ENCODE measurements around the gene ZNF606.
A peak's percentile ranks its signal among the peaks of the same experiment; 100 is the strongest.

The ZNF606 gene
- total RNA-seq, result 6.0 to 17.8 reads per million in 2 experiments

DNA sequence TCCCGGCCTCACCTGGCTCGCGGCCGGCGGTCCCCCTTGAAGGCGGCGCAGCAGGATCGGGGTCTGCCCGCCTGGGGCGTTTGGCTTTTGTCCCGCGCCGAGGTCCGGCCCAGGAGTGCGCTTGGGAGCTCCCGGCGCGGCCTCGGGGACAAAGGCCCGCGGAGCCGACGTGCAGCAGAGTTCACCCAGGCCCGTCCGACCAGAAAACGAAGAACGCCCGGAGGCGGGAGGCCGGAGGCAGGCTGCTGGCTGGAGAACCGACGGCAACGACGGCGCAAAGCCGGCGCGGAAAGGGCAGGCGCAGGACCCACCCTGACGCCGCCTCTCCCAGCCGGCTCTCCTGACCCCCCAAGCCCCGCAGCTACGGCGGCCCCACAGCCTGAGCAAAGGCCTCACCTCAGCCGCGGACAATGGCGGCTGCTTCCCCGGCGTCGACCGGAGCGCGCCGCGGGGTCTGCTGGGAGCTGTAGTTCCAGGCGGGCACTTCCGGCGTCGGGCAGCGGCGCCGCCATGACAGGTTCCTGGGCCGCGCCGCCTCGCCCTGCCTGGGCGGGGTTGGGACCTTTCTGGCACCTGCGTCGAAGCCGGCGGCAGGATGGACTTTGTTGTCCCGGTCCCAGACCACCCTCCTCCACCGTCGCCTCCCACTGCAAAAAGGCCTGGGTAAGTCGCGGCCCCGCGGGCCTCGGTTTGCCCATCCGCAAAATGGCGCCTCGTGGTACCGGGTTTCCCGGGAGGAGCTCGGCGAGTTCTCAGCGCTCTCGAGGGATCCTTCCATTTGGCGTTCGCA lies at the start of gene ZNF606:
Gene ZNF606 (minus strand): TSS at position 437 of the 790 bp plus-strand sequence. CDS start 1,501 bp downstream, outside the sequence.
- peak; percentile 78 for DNase-seq (ENCODE audit: low read depth)

DNA sequence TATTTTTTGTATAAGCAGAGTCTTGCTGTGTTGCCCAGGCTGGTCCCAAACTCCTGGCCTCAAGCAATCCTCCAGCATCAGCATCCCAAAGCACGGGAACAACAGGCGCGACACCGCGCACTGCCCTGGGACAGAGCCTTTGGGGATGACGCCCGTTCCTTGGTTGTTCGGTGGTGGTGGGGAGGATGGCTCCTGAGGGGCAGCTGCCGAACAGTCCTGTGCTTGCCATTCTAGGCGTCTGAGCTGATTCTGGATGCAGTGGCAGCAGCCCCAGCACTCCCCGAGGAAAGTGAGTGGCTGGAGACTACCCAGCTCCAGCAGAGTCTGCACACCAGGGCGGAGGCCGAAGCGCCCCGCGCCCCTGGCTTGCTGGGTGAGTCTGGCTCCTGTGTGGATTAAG lies 49.6 kb upstream of the ZNF606 start:
- no peak for DNase-seq (ENCODE audit: low read depth)

DNA sequence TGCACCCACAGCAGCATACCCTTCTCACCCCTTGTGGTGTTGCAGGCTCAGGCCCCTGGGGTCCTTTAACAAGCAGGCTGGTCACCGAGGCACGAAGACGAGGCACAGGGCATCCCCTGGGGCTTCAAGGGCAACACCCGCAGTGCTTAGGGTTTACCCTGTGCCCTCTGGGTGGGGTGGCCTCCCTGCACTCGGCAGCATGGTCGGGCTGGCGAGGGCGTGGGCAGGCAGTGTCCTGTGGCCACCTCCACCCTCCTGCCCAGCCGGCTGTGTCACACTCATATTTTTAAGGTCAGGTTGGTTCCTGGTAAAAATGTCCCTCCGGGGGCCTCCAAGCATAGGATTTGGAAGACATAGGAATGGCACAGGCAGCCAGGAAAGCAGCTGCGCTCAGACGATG lies 45.1 kb upstream of the ZNF606 start:
- no peak for DNase-seq (ENCODE audit: low read depth)

DNA sequence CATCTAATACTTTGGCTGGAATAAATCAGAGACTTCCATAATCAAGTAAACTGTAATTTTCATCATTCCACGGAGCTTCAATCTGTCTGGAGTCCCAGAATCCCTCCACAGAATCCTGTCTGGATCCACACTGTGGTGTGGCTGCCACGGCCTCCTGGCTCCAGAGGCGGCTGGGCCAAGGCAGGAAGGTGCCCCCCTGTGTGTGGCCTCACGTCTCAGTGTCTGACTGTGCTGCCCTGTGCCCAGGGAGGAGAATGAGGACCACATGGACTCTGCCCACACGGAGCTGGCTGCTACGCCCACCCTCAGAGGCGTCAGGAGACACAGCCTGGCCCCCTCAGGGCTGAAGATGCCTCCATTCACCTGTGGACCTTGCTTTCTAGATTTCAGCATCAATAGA lies 44.2 kb upstream of the ZNF606 start:
- no peak for DNase-seq (ENCODE audit: low read depth)

DNA sequence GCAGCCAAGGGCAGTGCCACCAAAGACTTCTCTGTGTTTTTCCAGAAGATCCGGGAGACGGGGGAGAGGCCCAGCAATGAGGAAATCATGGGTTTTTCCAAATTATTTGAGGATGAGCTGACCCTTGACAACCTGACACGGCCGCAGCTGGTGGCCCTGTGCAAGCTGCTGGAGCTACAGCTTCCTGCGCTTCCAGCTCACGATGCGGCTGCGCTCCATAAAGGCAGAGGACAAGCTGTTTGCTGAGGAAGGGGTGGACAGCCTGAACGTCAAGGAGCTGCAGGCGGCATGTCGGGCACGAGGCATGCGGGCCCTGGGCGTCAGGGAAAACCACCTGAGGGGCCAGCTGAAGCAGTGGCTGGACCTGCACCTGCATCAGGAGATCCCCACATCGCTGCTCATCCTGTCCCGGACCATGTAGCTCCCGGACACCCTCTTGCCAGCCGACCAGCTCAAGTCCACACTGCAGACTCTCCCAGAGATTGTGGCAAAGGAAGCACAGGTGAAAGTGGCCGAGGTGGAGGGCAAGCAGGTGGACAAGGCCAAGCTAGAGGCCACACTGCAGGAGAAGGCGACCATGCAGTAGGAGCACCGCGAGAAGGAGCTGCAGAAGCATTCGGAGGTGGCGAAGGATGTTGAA lies 42.9 kb upstream of the ZNF606 start:
- DNase-seq (ENCODE audit: low read depth), result no peak

DNA sequence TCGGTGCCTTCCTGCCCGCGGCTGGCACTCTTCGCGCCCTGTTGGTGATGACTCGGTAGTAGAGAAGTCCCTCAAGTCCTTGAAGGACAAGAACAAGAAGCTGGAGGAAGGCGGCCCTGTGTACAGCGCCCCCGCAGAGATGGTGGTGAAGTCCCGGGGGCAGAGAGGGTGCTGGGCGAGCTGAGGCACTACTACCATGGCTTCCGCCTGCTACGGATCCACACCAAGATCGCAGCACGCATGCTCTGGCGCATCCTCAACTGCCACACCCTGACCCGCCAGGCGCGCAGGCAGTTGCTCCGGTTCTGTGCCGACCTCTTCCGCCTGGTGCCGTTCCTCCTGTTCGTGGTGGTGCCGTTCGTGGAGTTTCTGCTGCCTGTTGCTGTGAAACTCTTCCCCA lies 42.3 kb upstream of the ZNF606 start:
- no peak for DNase-seq (ENCODE audit: low read depth)

DNA sequence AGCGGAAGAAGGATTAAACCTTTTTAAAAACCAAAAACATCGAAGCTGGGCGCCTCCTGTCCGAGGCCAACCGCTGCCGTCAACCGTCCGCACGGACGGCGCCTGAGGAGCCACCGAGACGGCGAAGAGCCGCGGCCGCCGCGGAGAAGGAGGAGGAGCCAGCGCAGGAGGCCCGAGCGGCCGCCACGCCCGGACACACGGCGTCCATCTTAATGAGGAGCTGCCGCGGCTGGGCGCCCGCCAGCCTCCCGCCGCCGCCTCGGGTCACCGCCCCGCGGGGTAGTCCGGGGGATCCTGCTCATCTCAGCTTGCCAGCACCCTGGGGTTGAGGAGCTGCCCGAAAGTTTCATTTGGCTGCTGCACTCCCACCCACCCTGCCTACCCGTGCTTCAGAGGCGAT lies 41.8 kb upstream of the ZNF606 start:
- no peak for DNase-seq (ENCODE audit: low read depth)

DNA sequence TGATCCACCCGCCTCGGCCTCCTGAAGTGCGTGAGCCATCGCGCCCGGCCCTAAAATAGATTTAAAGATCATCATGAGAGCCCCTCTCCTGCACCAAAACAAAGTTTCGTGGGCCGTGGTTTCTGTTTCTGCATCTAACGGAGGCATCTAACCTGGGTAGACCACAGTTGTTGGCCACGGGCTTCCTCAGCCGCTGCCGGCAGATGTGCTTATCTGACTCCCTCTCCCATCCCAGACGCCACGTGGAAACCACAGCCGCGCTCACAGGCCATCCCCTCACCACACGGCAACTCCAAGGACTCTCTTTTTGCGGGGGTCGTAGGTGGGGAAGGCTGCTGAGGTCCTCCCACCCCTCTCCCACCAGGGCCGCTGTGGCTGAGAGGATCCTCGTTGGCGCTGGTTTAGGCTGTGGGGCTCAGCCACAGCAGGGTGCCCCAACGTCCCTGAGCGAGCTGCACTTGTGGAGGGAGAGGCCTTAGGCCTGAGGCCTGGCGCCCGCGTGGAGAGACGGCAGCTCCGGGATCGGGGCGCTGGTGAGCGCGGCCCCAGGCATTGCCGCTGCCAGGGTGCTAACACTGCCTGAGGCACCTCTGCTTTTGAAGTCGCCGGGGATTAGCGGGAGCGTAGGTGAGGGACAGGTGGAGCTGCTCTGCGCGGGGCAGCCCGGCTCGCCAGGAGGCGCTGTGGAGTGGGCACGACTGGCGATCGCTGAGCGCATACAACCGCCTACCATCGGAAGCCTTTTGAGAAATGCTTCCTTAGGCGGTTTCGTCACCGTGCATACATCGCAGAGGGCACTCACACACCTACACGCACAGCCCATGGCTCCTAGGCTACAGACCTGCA lies 40.1 kb upstream of the ZNF606 start:
- no peak for DNase-seq (ENCODE audit: low read depth)

DNA sequence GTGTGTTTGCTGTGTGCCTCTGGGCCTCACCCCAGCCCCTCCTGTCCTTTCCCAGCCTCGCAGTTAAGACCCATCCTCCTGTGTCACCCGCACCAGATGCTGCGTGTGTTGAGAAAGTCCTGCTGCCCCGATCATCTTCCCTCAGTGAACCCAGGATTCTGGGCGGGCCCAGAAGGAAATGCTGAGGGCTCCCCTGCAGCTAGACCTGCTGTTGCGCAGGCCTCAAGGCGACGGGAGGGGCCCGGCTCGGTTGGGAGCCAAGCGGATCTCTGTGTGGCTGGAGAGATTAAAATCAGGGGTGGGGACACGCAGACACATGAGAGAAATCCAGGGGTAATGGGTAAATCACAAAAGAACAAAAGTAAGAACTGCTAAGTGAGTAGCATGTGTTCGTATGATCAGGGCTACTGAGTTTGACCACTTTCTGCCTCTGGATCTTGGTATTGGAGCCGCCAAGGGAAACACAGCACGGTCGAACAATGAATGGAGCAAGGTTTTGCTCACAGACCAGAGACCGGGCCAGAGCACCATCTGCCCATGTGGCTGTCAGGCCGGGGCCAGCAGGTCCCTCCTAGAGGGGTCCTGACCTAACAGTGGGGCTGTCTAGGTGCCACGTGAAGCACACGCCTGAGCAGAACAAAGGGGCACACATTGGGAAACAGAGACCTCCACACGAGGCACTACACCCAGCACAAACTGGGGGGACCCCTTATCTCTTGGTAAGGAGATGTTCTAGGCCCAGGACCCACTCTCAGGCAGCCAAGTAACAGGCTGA lies 38.3 kb upstream of the ZNF606 start:
- no peak for DNase-seq (ENCODE audit: low read depth)

DNA sequence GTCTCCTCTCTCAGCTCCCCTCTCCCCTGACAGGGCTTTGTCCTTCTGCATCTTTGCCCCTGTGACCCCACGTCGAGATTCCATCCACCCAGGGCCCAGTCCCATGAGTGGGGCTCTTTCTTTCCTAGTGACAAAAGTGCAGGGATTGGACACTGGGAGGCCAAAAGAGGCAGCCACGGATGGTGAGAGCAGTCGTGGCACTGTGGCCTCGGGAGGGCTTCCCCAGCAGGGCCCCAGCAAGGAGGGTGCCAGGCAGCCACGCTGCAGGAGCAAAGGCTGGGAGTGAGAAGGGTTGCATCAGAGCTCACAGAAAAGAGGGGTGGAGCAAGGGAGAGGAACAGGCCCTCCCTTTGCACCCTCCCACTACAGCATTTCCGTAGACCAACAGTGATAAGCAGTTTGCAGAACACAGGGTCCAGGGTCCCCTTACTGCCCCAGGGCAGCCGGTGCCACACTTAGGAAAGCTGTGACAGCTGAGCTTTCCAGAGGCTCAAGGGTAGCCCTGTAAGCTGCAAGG lies 36.1 kb upstream of the ZNF606 start:
- no peak for DNase-seq (ENCODE audit: low read depth)

DNA sequence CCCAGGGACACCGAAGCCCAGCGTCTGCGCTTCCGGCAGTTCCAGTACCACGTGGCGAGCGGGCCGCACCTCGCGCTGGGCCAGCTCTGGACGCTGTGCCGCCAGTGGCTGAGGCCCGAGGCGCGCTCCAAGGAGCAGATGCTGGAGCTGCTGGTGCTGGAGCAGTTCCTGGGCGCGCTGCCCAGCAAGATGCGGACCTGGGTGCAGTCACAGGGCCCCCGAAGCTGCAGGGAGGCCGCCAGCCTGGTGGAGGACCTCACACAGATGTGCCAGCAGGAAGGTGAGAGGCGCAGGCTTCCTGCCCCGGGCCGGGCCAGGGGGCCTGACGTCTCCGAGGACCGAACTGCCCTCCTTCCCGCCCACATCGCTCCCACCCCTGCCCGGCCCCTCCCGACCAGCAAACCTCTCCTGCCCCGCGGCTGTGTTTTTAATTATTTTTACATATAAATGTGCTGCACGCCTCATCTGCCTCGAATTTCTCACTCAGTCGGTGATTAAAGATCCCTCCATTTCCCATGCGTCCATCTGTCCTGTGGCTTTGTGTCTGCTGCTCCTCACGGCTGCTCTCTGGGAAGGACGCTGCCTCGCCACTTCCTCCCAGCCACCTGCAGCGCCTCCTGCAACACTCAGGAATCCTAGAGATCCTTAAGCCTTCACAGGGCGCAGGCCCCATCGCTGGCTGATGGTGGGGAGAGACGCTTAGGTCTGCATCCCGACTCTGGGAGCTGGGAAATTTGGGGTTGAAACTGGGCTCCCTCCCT lies 35.5 kb upstream of the ZNF606 start:
- no peak for DNase-seq (ENCODE audit: low read depth)

DNA sequence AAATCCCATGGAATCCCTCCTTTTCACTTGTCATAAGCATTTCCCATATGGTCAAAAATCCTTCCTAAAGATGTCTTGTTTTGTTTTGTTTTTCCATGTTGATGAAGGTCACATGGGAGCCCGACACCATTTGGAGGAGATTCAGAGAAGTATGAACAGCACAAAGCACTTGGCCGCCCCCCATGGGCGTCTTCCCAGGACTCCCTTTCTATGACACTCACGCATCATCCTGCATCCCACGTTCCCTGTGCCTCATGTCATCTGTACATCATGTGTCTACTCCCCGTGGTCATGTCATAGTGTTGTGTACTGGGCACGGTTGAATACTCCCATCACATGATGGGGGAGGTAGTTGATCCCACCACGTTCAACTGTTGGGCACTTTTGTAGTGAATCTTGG lies 33.2 kb upstream of the ZNF606 start:
- DNase-seq (ENCODE audit: low read depth), result no peak

DNA sequence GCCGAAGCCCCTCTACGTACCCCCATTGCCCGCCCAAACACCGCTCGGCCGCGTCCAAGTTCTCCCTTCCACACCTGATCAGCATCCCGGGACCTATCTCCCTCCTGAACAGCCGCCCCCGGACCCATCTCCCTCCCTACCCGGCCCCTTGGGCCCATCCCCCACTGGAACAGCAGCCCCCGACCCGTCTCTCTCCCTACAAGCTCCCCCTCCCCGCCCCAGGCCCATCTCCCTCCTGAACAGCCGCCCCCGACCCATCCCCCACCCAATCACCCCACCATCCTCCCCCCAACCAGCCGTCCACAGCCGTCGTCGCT lies 31.8 kb upstream of the ZNF606 start:
- DNase-seq (ENCODE audit: low read depth), result no peak

DNA sequence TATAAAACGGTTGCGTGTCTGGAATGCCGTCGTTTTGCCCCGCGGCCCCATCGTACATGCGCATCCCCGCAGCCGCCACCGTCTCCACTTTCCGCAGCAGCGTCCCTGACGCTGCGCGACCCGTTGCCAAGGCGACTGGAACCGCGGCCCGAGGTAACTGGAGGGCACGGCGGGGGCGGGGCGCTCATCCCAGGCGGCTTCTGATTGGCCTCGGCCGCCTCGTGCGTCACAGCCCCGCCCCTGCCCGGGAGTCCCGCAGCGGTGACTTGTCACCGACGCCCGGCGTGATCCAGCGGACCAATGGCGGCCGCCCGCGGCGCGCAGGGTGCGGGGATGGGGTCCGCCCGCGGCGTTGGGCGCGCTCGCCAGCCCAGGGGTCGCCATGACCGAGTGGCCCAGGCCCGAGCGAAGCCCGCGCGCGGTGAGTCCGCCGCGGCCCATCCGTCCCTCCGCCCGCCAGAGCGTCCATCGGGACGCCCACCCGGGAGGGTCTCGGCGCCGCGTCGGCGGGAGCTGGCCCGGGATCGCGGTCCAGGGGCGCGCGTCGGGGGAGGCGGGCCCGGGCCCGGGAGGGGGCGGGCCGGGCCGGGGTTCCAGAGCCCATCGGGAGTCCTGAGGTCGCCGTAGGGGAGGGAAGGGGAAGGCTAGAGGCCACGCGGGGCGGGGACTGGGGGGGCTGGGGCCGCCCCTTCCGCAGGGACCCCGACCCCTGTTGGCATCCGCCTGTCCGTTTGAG lies 31.3 kb upstream of the ZNF606 start, which contains the start of gene ZSCAN1:
Gene ZSCAN1 (plus strand): TSS at position 285 of the 736 bp plus-strand sequence. CDS start 3,812 bp downstream, outside the sequence.
- no peak for DNase-seq (ENCODE audit: low read depth)

DNA sequence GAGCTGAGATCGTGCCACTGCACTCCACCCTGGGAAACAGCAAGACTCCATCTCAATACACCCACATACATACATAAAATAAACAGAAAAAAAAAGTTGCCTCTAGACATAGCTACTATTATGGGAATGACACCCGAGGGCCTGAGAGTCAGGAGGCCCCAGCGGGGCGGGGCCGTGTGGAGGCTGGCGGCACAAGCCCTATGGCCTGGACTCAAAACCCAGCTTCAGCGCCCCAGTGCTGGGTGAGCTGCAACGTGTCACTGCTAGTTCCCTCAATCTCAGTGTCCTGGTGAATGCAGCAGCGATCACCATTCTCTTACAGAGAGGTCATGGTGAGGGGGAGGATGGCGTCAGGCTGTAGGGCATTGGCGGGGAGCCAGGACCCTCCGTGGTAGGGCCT lies 22.0 kb upstream of the ZNF606 start:
- no peak for DNase-seq (ENCODE audit: low read depth)

DNA sequence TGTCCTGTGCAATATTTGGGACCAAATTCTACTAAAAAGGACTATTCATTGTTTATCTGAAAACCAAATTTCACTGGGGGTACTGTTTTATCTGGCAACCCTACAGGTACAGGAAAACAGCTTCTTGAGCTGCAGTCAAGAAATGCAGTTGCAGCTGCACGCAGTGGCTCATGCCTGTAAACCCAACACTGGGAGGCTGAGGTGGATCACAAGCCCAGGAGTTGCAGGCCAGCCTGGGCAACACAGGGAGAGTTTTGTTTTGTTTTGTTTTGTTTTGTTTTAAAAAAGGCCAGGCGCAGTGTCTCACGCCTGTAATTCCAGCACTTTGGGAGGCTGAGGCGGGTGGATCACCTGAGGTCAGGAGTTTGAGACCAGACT lies 19.7 kb upstream of the ZNF606 start:
- DNase-seq (ENCODE audit: low read depth), result no peak

DNA sequence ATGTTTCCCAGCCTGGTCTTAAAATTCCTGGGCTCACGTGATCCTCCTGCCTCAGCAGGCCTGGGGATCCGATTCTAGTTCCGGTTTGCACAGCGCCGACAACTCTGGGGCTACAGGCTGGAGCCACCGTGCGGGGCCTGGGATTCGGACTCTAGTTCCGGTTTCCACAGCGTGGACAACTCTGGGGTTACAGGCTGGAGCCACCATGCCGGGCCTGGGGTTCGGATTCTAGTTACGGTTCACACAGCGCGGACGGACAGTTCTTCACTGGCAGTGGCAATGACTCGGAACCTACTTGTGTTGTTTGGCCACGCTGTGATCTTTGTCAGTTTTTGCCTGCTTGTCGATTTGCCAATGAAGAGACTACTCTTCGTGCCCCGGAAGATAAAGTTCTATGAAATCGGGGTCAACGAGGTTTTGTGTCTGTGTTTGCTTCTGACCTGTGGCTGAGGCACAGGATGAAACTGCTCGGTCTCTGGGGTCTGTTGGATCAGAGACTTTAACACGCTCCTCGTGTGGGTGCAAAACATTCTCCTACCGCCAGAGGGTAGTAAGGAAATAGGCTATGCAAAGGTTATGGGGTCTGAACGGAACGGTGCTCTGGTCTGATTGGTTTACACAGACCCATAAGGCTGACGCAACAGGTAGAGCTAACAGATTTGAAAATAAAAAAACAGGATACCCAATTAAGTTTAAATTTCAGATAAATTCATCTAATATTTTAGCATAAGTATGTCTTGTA lies 19.1 kb upstream of the ZNF606 start:
- DNase-seq (ENCODE audit: low read depth), result peak; percentile 15

DNA sequence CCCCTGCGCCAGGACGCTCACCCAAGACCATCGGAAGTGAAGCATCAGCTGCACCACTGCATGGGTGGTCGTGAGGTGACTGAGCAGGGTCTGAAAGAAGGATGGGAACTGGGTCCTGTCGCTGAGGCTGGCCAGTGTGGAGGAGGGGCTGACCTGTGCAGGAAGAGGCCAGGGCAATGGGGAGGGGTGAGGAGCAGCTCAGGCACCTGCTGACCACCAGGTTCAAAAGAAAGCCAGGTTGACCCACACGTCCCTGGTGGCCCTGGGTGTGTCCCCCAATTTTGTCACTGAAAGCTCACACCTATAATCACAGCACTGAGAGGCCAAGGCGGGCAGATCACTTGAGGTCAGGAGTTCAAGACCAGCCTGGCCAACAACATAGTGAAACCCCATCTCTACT lies 17.5 kb upstream of the ZNF606 start:
- no peak for DNase-seq (ENCODE audit: low read depth)

DNA sequence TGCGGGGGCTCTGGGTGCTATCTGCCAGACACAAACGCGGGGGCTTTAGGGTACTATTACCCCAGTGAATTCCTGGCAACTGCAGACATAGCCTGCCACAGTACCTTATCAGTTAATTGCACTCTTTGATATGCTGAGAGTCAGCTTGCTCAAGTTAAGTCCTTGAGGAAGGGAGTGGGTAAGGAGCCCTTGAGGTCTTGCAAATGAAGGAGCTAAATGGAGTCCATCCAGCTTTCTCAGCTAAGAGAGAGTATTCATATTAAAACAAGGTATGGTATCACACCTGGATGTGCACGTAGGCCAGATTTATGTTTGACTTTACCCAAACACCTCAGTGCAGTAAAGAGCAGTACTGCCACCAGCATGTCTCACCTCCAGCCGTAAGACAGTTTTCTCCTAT lies 11.5 kb upstream of the ZNF606 start:
- DNase-seq (ENCODE audit: low read depth), result no peak

DNA sequence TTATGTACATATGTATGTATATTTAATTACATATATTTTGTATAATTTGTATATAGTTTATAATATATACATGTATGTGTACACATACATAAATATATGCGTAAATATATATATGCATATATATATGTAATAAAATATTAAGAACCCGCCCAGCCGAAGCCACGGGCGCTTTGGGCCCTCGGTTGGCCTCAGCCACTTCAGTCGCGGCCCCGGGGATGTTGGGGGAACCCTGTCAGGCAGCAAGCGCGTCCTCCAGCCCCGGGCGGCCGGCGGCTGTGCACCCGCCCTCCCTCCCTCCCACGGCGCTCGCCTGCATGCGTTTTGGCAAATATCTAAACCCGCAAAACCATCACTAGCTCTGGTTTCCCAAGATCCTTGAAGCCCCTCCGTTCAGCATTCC lies 7.9 kb upstream of the ZNF606 start:
- no peak for DNase-seq (ENCODE audit: low read depth)

Data from T follicular helper cell (primary cell).